GM18861 (cell line): ENCODE data around the gene FOXD4L6.
"Not testable (repeated sequence)": the region's sequence is repeated elsewhere in the genome, so short reads cannot be mapped to it uniquely, and the experiment has no call there.

Experiments used
- ATAC-seq: cut with Tn5 transposase; IDR thresholded peaks from one replicate; pipeline ENCODE4 v1.9.1; 2021; ENCODE audit not compliant: unreplicated experiment

FOXD4L6 gene

DNA sequence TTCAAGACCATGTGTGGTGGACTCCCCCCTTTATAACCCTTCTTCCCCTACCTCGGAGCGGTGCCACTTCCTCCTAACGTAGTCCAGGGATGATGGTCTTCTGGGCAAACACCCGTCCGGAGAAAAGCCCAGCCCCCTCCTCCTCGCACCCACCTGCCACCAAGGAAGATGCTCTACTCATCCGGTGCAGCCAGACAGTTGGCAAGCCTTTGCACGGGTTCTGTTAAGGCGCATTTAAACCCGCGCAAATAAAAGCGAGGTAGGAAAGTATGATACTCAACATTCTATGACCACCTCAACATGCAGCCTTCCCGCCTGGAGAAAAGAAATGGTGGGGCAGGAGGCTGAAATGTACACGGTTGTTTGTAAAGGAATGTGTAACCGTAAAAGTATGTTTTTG lies at the start of gene FOXD4L6:
FOXD4L6 (minus strand) TSS at position 101 of the 400 bp plus-strand sequence. CDS start 298 bp downstream, outside the sequence.
- not testable (repeated sequence) for ATAC-seq

GRCh38 chr9:41174994-41175393 lies 46.5 kb upstream of the FOXD4L6 start:
- ATAC-seq = not testable (repeated sequence)

DNA sequence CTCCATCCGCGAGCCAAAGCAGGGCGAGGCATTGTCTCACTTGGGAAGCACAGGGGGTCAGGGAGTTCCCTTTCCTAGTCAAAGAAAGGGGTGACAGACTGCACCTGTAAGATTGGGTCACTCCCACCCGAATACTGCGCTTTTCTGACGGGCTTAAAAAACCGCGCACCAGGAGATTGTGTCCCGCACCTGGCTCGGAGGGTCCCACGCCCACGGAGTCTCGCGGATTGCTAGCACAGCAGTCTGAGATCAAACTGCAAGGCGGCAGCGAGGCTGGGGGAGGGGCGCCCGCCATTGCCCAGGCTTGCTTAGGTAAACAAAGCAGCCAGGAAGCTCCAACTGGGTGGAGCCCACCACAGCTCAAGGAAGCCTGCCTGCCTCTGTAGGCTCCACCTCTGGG lies 21.6 kb upstream of the FOXD4L6 start:
- not testable (repeated sequence) for ATAC-seq

DNA sequence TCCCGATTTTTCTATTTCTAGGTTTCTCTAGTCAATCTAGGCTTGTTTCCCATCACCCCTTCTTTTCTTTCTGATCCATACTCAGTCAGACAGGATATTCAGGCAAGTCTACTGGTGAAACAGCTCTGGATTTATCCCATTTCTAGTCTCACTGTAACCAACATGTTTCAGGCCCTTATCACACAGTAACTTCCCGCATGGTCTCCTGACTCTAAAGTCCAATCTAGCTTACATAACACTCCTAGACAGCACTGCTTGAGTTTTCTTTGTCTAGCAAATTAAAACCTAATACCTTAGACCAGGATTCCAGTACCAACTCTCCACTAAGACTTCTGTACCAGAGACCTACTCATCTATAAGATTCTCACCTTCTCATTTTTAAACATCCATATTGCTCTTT lies 13.4 kb upstream of the FOXD4L6 start:
- not testable (repeated sequence) for ATAC-seq

DNA sequence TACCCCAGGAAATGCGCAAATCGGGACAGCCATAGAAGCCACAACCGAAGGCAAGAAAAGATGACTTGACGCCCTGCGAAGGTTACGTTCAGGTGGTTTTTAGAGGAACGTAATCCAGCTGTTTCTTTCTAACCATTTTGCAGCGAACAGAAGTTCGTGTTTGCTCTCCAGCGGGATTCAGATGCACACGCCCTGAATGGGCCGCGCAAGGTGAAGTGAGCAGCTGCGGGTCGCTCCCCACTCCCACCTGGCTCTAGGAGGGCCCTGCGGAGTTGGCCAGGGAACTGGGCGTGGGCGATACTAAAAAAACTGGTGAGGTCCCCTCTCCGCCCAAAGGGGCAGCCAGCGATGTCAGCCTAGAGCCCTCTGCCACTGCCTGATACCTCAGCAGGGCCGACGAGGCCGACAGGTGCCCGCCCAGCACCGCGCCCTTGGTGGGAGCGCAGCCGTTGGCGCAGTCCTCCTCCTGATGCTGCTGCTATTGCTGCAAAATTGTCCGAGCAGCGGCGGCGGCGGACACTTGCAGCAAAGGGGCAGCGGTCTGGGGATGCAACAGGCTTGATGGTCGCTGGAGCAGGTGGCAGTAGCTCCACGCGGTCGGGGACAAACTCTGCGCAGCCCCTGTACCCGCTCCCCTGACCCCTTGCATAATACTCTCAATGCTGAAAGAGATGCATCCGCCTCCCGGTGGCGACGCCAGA lies 1.6 kb downstream of the FOXD4L6 start:
- ATAC-seq = not testable (repeated sequence)

- not testable (repeated sequence) for ATAC-seq
Measured at GRCh38 chr9:41125936-41126335, 2.5 kb downstream of the FOXD4L6 start.

- not testable (repeated sequence) for ATAC-seq
Measured at GRCh38 chr9:41125109-41125658, 3.3 kb downstream of the FOXD4L6 start.

- not testable (repeated sequence) for ATAC-seq
Measured at GRCh38 chr9:41124250-41125108, 4.0 kb downstream of the FOXD4L6 start.

GRCh38 chr9:41123812-41124211 lies 4.7 kb downstream of the FOXD4L6 start:
- ATAC-seq = not testable (repeated sequence)

DNA sequence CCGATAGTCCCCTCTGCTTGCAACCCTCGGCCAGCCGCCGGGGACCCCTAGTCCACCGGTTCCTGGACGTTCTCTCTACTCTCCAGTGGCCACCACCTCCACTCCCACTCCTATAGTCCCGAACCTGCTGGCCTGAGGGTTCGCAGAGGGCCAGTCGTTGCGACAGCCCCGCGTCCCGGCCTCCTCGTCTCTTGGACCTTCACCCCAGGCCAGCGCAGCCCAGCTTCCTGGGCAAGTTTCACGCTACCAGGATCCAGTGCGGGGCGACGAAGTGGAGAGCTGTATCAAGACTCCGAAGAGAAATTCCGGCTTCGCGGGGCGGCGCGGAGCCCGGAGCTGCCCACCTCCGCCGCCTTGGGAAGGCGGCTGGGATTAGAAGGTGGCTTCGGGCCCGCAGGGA lies 5.1 kb downstream of the FOXD4L6 start:
- ATAC-seq = not testable (repeated sequence)

- ATAC-seq = not testable (repeated sequence)
Measured at GRCh38 chr9:41120696-41121095, 7.8 kb downstream of the FOXD4L6 start.

GRCh38 chr9:41119719-41120118 lies 8.8 kb downstream of the FOXD4L6 start:
- ATAC-seq = not testable (repeated sequence)

- not testable (repeated sequence) for ATAC-seq
Measured at GRCh38 chr9:41119311-41119710, 9.2 kb downstream of the FOXD4L6 start.

- ATAC-seq = not testable (repeated sequence)
Measured at GRCh38 chr9:41113348-41113747, 15.1 kb downstream of the FOXD4L6 start.

DNA sequence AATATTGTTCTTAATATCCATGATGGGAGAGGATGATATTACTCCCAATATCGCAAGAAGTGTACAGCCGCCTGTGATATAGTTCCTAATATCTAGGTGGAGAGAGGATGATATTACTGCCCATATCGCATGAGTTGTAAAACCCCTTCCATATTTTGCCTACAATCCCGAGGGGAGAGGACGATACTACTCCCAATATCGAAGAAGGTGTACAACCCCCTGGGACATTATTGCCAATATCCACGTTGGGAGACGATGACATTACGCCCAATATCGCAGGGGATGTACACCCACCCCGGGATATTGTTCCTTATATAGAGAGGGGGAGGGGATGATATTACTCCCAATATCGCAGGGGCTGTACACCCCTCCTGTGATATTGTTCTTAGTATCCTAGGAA lies 17.1 kb downstream of the FOXD4L6 start:
- ATAC-seq = not testable (repeated sequence)

- ATAC-seq = not testable (repeated sequence)
Measured at GRCh38 chr9:41110913-41111312, 17.6 kb downstream of the FOXD4L6 start.

DNA sequence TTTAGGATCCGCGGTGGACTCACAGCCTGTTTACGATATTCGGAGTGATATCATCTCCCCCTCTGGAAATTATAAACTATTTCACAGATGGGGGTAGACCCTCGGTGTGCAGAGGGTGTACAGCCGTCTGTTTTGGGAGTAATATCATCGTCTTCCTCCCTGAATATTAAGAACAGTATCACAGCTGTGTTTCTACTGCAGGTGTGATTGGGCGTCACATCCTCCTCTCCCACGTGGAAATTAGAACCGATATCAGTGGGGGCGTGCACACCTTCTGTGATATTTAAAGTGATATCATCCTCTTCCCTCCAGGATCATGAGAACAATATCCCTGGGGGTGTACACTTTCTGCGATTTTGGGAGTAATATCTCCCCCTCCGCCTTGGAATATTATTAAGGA lies 19.2 kb downstream of the FOXD4L6 start:
- ATAC-seq = not testable (repeated sequence)

DNA sequence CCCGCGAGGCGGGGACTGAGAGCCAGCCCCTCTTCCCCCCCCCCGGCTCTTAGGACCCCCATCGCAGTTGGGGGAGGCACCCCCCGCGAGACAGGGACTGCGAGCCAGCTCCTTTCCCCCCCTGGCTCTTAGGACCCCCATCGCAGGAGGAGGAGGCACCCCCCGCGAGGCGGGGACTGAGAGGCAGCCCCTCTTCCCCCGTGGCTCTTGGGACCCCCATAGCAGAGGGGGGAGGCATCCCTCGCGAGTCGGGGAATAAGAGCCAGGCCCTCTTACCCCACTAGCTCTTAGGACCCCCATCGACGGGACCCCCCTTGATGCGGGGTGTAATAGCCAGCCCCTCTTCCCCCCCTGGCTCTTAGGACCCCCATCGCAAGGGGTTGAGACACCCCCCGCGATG lies 19.7 kb downstream of the FOXD4L6 start:
- ATAC-seq = not testable (repeated sequence)

GRCh38 chr9:41106472-41107116 lies 21.9 kb downstream of the FOXD4L6 start:
- not testable (repeated sequence) for ATAC-seq

- ATAC-seq = not testable (repeated sequence)
Measured at GRCh38 chr9:41105557-41106253, 22.8 kb downstream of the FOXD4L6 start.
